ENCODE data around the gene NOC3L.

DNA sequence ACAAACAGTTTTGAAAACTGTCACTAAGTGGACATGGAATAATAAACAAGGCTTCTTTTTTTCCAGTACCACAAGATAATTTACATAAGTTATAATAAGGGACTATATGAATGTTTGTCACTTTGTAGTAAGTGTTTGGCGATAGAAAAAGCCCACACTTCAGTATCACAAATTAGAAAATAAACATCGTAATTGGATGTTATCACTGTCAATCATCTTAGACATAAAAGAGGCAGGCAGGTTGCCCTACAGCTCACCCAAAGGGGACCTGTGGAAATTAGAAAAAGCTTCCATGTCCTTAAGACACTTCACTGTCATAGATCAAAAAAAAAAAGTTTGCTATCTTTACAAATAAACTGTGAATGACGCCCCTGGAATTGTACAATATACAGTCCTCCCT lies 3.6 kb upstream of the NOC3L start:
- TF ChIP-seq, protein P1, sequence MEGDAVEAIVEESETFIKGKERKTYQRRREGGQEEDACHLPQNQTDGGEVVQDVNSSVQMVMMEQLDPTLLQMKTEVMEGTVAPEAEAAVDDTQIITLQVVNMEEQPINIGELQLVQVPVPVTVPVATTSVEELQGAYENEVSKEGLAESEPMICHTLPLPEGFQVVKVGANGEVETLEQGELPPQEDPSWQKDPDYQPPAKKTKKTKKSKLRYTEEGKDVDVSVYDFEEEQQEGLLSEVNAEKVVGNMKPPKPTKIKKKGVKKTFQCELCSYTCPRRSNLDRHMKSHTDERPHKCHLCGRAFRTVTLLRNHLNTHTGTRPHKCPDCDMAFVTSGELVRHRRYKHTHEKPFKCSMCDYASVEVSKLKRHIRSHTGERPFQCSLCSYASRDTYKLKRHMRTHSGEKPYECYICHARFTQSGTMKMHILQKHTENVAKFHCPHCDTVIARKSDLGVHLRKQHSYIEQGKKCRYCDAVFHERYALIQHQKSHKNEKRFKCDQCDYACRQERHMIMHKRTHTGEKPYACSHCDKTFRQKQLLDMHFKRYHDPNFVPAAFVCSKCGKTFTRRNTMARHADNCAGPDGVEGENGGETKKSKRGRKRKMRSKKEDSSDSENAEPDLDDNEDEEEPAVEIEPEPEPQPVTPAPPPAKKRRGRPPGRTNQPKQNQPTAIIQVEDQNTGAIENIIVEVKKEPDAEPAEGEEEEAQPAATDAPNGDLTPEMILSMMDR (tag by site-specific recombination; IDR thresholded peaks at IDR 0.05), result no peak
- TF ChIP-seq, protein P2, sequence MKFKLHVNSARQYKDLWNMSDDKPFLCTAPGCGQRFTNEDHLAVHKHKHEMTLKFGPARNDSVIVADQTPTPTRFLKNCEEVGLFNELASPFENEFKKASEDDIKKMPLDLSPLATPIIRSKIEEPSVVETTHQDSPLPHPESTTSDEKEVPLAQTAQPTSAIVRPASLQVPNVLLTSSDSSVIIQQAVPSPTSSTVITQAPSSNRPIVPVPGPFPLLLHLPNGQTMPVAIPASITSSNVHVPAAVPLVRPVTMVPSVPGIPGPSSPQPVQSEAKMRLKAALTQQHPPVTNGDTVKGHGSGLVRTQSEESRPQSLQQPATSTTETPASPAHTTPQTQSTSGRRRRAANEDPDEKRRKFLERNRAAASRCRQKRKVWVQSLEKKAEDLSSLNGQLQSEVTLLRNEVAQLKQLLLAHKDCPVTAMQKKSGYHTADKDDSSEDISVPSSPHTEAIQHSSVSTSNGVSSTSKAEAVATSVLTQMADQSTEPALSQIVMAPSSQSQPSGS (tag by site-specific recombination; IDR thresholded peaks at IDR 0.05; ENCODE audit: low read depth), result no peak
- no peak for TF ChIP-seq BCL11A (tag by site-specific recombination; IDR thresholded peaks at IDR 0.05; ENCODE audit: low read depth)
- TF ChIP-seq ZNF114 (tag by site-specific recombination; IDR thresholded peaks at IDR 0.05), result no peak
- no peak for TF ChIP-seq YY1 (tag by site-specific recombination; IDR thresholded peaks at IDR 0.05)
- TF ChIP-seq, protein P3, sequence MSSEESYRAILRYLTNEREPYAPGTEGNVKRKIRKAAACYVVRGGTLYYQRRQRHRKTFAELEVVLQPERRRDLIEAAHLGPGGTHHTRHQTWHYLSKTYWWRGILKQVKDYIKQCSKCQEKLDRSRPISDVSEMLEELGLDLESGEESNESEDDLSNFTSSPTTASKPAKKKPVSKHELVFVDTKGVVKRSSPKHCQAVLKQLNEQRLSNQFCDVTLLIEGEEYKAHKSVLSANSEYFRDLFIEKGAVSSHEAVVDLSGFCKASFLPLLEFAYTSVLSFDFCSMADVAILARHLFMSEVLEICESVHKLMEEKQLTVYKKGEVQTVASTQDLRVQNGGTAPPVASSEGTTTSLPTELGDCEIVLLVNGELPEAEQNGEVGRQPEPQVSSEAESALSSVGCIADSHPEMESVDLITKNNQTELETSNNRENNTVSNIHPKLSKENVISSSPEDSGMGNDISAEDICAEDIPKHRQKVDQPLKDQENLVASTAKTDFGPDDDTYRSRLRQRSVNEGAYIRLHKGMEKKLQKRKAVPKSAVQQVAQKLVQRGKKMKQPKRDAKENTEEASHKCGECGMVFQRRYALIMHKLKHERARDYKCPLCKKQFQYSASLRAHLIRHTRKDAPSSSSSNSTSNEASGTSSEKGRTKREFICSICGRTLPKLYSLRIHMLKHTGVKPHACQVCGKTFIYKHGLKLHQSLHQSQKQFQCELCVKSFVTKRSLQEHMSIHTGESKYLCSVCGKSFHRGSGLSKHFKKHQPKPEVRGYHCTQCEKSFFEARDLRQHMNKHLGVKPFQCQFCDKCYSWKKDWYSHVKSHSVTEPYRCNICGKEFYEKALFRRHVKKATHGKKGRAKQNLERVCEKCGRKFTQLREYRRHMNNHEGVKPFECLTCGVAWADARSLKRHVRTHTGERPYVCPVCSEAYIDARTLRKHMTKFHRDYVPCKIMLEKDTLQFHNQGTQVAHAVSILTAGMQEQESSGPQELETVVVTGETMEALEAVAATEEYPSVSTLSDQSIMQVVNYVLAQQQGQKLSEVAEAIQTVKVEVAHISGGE (tag by site-specific recombination; conservative IDR thresholded peaks at IDR 0.05; ENCODE audit: low read depth), result no peak
- TF ChIP-seq ZNF664 (tag by site-specific recombination; IDR thresholded peaks at IDR 0.05), result no peak
- no peak for TF ChIP-seq ZNF391 (tag by site-specific recombination; IDR thresholded peaks at IDR 0.05; ENCODE audit: borderline replicate concordance, low read depth)
- no peak for TF ChIP-seq ZNF530 (tag by site-specific recombination; IDR thresholded peaks at IDR 0.05; ENCODE audit: low read depth)
- TF ChIP-seq MEIS1 (CRISPR knock-in tag; IDR thresholded peaks at IDR 0.05; ENCODE audit: borderline replicate concordance), result no peak
- TF ChIP-seq ZNF76 (tag by site-specific recombination; IDR thresholded peaks at IDR 0.05; ENCODE audit: borderline replicate concordance, low read depth), result no peak
- TF ChIP-seq SETDB1 (IDR thresholded peaks at IDR 0.05; ENCODE audit: insufficient read length, low read length), result no peak

Measured in HEK293 (cell line).